ENCODE measurements around the gene PARVG. TPM values are rescaled to one million over a fixed set of nuclear protein-coding genes. Genes with fewer than 3 reads are reported as not detected.

The PARVG gene
- total and polyA plus RNA-seq, 2 of the 8 experiments (the other 6 are each of a cell fraction or from before 2014, with no cell fraction given): 0.37 to 1.5 TPM

GRCh38 chr22:44256556-44257485, 76.1 kb downstream of the PARVG start:
- H3K4me2 ChIP-seq (ENCODE audit: insufficient read depth in 1 of 2, low read depth in 2 of 2, low read length in 2 of 2): peak overlapping the region in 1 of 2 experiments; percentile 26; a peak in 1 of 4 replicates
- DNase-seq (ENCODE audit: low read depth in 1 of 2, low spot score in 2 of 2): peak in 1 of 2 experiments; percentile 40

More at GRCh38 chr22:44256556-44257485, 76.1 kb downstream of the PARVG start:
- Histone ChIP-seq H3K79me1 (ENCODE audit: low read depth, low read length) (no peaks in the 10 kb centered on the region), H3K27ac (ENCODE audit: low read depth, low read length) (no peak overlapping the region), H3K79me2 (ENCODE audit: control insufficient read depth in 1 of 2, insufficient read depth in 2 of 2, low read length in 2 of 2) (no peaks in the 10 kb centered on the region), H2BK120ac (replicated peaks; ENCODE audit: low read depth, low read length) (no peak overlapping the region), H3K4ac (replicated peaks; ENCODE audit: insufficient read length, low read depth, low read length) (no peak overlapping the region), H3K23me2 (ENCODE audit: low read depth, low read length) (no peaks in the 10 kb centered on the region), H3K14ac (ENCODE audit: insufficient read length) (no peak overlapping the region), H2BK20ac (ENCODE audit: low read length) (no peak overlapping the region), H4K91ac (replicated peaks; ENCODE audit: insufficient read length, low read length) (no peak overlapping the region), H3K56ac (replicated peaks; ENCODE audit: insufficient read length, low read depth, low read length) (no peak overlapping the region), H4K20me1 (replicated peaks in 1 of 2; ENCODE audit: control insufficient read depth in 1 of 2, insufficient read depth in 2 of 2, low read length in 2 of 2) (no peaks in the 10 kb centered on the region), H2BK15ac (ENCODE audit: low read length) (no peak overlapping the region), H3K23ac (ENCODE audit: insufficient read length) (no peak overlapping the region), H2BK12ac (ENCODE audit: low read depth, low read length) (no peak overlapping the region), H3K36me3 (ENCODE audit: control insufficient read depth in 2 of 4, insufficient read depth in 4 of 4, low read length in 3 of 4) (no peaks in the 10 kb centered on the region), H3K9me3 (ENCODE audit: insufficient read depth in 2 of 2, low read depth in 1 of 2, low read length in 1 of 2) (no peaks in the 10 kb centered on the region), H4K8ac (ENCODE audit: extremely low read depth, insufficient read depth, low read length) (no peak overlapping the region), H2BK5ac (ENCODE audit: low read depth, low read length) (no peak overlapping the region), H3K9ac (replicated peaks in 1 of 4; ENCODE audit: extremely low read depth in 1 of 4, low read depth in 3 of 4, low read length in 3 of 4) (no peak overlapping the region), H2AFZ (ENCODE audit: low read length) (no peak overlapping the region), H3K4me1 (replicated peaks in 1 of 4; ENCODE audit: control insufficient read depth in 3 of 4, insufficient read depth in 4 of 4, low read length in 3 of 4) (peaks cover 0 to 4% (median 2%) of the 10 kb centered on the region in 4 experiments; a peak in 4 of 7 replicates), H3K4me3 (ENCODE audit: extremely low read depth in 1 of 4, insufficient read depth in 2 of 4, low read depth in 3 of 4, low read length in 4 of 4) (no peak overlapping the region; a peak in 1 of 8 replicates), H3K27me3 (replicated peaks in 1 of 4; ENCODE audit: control insufficient read depth in 3 of 4, extremely low read depth in 1 of 4, insufficient read depth in 3 of 4, low read length in 3 of 4) (no peaks in the 10 kb centered on the region), H2AK5ac (ENCODE audit: low read depth, low read length) (no peak overlapping the region), H3K18ac (ENCODE audit: extremely low read depth, low read length) (no peak overlapping the region), H4K5ac (ENCODE audit: insufficient read length, low read depth, low read length) (no peak overlapping the region)
- POLR2A ChIA-PET (ENCODE audit: partially characterized antibody): no interaction called here
- 76 to 100% methylated on average over 1 to 13 of the region's 13 CpGs for WGBS, 2 experiments (ENCODE audit: extremely low coverage in 1 of 2, insufficient coverage in 1 of 2, insufficient read length in 1 of 2, insufficient replicate concordance in 2 of 2, low coverage in 1 of 2, low lambda C conversion rate in 2 of 2, missing lambda C conversion rate in 1 of 2)
- TF ChIP-seq SRF (IDR thresholded peaks at IDR 0.05; ENCODE audit: low read depth, low read length) (no peak), HDAC6 (IDR thresholded peaks at IDR 0.05; ENCODE audit: low read depth, low read length) (no peak), FOSL1 (IDR thresholded peaks at IDR 0.05; ENCODE audit: insufficient read depth, low read depth, low read length) (no peak), MAFK (IDR thresholded peaks at IDR 0.05; ENCODE audit: low read depth, low read length) (no peak), CTBP2 (IDR thresholded peaks at IDR 0.05; ENCODE audit: borderline replicate concordance, insufficient read depth, insufficient read length, low read length) (no peak)
- FAIRE-seq: peak; percentile 28
- CTCF ChIA-PET (ENCODE audit: partially characterized antibody): interaction anchor here (0.5 kb wide), 1 partner anchor 71 kb away, joined by 3 read pairs; no protein-coding TSS in a partner anchor
